KMS-11 (cell line): Measurements from ENCODE around the gene OXCT2.

ENCODE experiments used
- H2AFZ ChIP-seq: fragments of 200-600 bp; sonication (generic); 2 replicates; pipeline ENCODE4 v1.6.1; 2016; ENCODE audit warnings: antibody characterized with exemption, mixed run types, low read depth
- H3K27ac ChIP-seq: fragments of 200-600 bp; sonication (generic); 2 replicates; pipeline ENCODE4 v1.6.1; 2016; ENCODE audit warnings: mild to moderate bottlenecking, mixed run types
- H3K27me3 ChIP-seq: fragments of 200-600 bp; sonication (generic); 2 replicates; pipeline ENCODE4 v1.6.1; 2017; ENCODE audit warnings: mild to moderate bottlenecking, low read depth, mixed run types, moderate library complexity; ENCODE audit not compliant: insufficient read depth
- H3K36me3 ChIP-seq: fragments of 200-600 bp; sonication (generic); 2 replicates; pipeline ENCODE4 v1.6.1; 2017; ENCODE audit warnings: mild to moderate bottlenecking, mixed run types; ENCODE audit not compliant: insufficient read depth
- H3K4me1 ChIP-seq: fragments of 200-600 bp; sonication (generic); 2 replicates; pipeline ENCODE4 v1.6.1; 2016; ENCODE audit warnings: mild to moderate bottlenecking, low read depth, mixed run types; ENCODE audit not compliant: poor library complexity, severe bottlenecking
- H3K4me2 ChIP-seq: fragments of 200-600 bp; sonication (generic); 2 replicates; pipeline ENCODE4 v1.7.0; 2016; ENCODE audit warnings: mild to moderate bottlenecking, mixed run types
- H3K4me3 ChIP-seq: fragments of 200-600 bp; sonication (generic); IDR thresholded peaks from 2 replicates; pipeline ENCODE4 v1.6.1; 2017; ENCODE audit warnings: low read depth, low read length, mixed read lengths; ENCODE audit not compliant: insufficient read depth
- H3K79me2 ChIP-seq: fragments of 200-600 bp; sonication (generic); 2 replicates; pipeline ENCODE4 v1.6.1; 2016; ENCODE audit warnings: low read depth, mixed run types; ENCODE audit not compliant: insufficient read depth
- H3K9ac ChIP-seq: fragments of 200-600 bp; sonication (generic); 2 replicates; pipeline ENCODE4 v1.6.1; 2016; ENCODE audit warnings: mild to moderate bottlenecking, mixed run types
- H4K20me1 ChIP-seq: fragments of 200-600 bp; sonication (generic); 2 replicates; pipeline ENCODE4 v1.6.1; 2016; ENCODE audit warnings: mild to moderate bottlenecking, mixed run types; ENCODE audit not compliant: insufficient read depth
- CTCF ChIP-seq: fragments of 200-600 bp; sonication (generic); conservative IDR thresholded peaks from 2 replicates; pipeline ENCODE4 v1.6.1; 2017; ENCODE audit warnings: low read depth, mild to moderate bottlenecking, antibody characterized with exemption, low read length, moderate library complexity, mixed read lengths

The OXCT2 gene

GRCh38 chr1:39816415-39817090 is 45.4 kb upstream of the OXCT2 start:
- Histone ChIP-seq H3K4me2 (peak overlapping the region; percentile 40; the same call in 1 of the 2 replicates), H3K4me3 (no peak overlapping the region), H3K27me3 (no peaks in the 10 kb centered on the region), H4K20me1 (no peaks in the 10 kb centered on the region), H3K27ac (peak overlapping the region; percentile 70), H3K9ac (peak overlapping the region; percentile 43; the same call in 1 of the 2 replicates), H3K36me3 (no peaks in the 10 kb centered on the region), H3K79me2 (no peaks in the 10 kb centered on the region), H2AFZ (peak overlapping the region; percentile 82; the same call in 1 of the 2 replicates), H3K4me1 (peaks cover 8% of the 10 kb centered on the region)
- peak; percentile 84 for TF ChIP-seq CTCF

- H2AFZ ChIP-seq: no peak overlapping the region
- TF ChIP-seq CTCF: no peak
Observed at GRCh38 chr1:39812913-39813312, 41.8 kb upstream of the OXCT2 start.

GRCh38 chr1:39808784-39809517 is 37.8 kb upstream of the OXCT2 start:
- Histone ChIP-seq H3K4me2 (no peak overlapping the region), H3K27ac (no peak overlapping the region), H4K20me1 (no peaks in the 10 kb centered on the region), H3K4me3 (no peak overlapping the region), H3K27me3 (no peaks in the 10 kb centered on the region), H3K9ac (no peak overlapping the region), H3K79me2 (no peaks in the 10 kb centered on the region), H3K4me1 (no peaks in the 10 kb centered on the region), H3K36me3 (no peaks in the 10 kb centered on the region), H2AFZ (no peak overlapping the region)
- TF ChIP-seq CTCF: no peak

More at GRCh38 chr1:39812913-39813312, 41.8 kb upstream of the OXCT2 start:
- Histone ChIP-seq H3K4me1 (peaks cover 6% of the 10 kb centered on the region), H3K36me3 (no peaks in the 10 kb centered on the region), H3K4me3 (no peak overlapping the region), H3K27ac (no peak overlapping the region), H3K9ac (no peak overlapping the region), H3K4me2 (no peak overlapping the region), H3K27me3 (no peaks in the 10 kb centered on the region), H4K20me1 (no peaks in the 10 kb centered on the region), H3K79me2 (no peaks in the 10 kb centered on the region)

GRCh38 chr1:39805385-39805784 is 34.2 kb upstream of the OXCT2 start:
- no peak overlapping the region for H3K27ac ChIP-seq
- TF ChIP-seq CTCF: no peak
- H3K4me3 ChIP-seq: no peak overlapping the region
- no peaks in the 10 kb centered on the region for H4K20me1 ChIP-seq
- no peaks in the 10 kb centered on the region for H3K27me3 ChIP-seq
- no peaks in the 10 kb centered on the region for H3K4me1 ChIP-seq
- H3K9ac ChIP-seq: no peak overlapping the region
- no peaks in the 10 kb centered on the region for H3K36me3 ChIP-seq
- H2AFZ ChIP-seq: no peak overlapping the region
- H3K79me2 ChIP-seq: no peaks in the 10 kb centered on the region
- no peak overlapping the region for H3K4me2 ChIP-seq
